GM12878 (cell line): ENCODE data around the gene SPAG7. TPM values are rescaled to one million over a fixed set of nuclear protein-coding genes. Genes with fewer than 3 reads are reported as not detected.

ENCODE experiments used
- ATAC-seq: fragments of 200-7000 bp; cut with Tn5 transposase; 3 replicates; pipeline ENCODE4 v1.9.1; 2020; ENCODE audit warnings: mild to moderate bottlenecking, moderate library complexity
- BruUV-seq: library from RNA; stranded (reverse); fragments of 400-500 nt; replicated peaks from 2 replicates; lab custom pipeline; 2021; lab: Mats Ljungman, UMichigan
- CTCF ChIA-PET: fragments of 300-600 bp; sonication (Branson Sonifier 250); formaldehyde crosslinking; extraction: SDS; loops from one replicate; lab custom pipeline; 2021; ENCODE audit warnings: inconsistent platforms; lab: Yijun Ruan, JAX
- POLR2A ChIA-PET: fragments of 350-600 bp; formaldehyde crosslinking; extraction: SDS; loops from one replicate; lab custom pipeline; 2021; ENCODE audit warnings: inconsistent platforms; lab: Charles Lee
- RAD21 ChIA-PET: fragments of 300-600 bp; sonication (Branson Sonifier 250); formaldehyde crosslinking; loops from one replicate; lab custom pipeline; 2023; ENCODE audit warnings: antibody characterized with exemption; ENCODE audit not compliant: unreplicated experiment; lab: Charles Lee
- SMC1A ChIA-PET: fragments of 300-600 bp; sonication (Branson Sonifier 250); formaldehyde crosslinking; loops from one replicate; lab custom pipeline; 2023; ENCODE audit not compliant: unreplicated experiment, uncharacterized antibody; lab: Charles Lee
- DNase-seq: peaks from one replicate; pipeline ENCODE4 v3.0.0-alpha.2; 2011; ENCODE audit warnings: low read depth, low spot score
- FAIRE-seq: peaks from 3 replicates; lab custom pipeline; 2011; peaks lifted over from hg19 to GRCh38; lab: Jason Lieb, UNC
- H2AFZ ChIP-seq: 2 replicates; pipeline ENCODE4 v1.6.0; 2011; ENCODE audit warnings: low read depth, low read length, control low read depth; ENCODE audit not compliant: control insufficient read depth
- H3K27ac ChIP-seq: 2 replicates; pipeline ENCODE4 v1.5.1; 2011; ENCODE audit warnings: control low read depth; ENCODE audit not compliant: control insufficient read depth, insufficient read depth
- H3K27me3 ChIP-seq, 2 experiments: replicated peaks in 1 of 2; 2 replicates each; pipeline versions ENCODE4 v1.6.0 to v1.6.1; 2011; ENCODE audit warnings: low read length in 1 of 2; ENCODE audit not compliant: control insufficient read depth in 2 of 2, insufficient read depth in 2 of 2
- H3K36me3 ChIP-seq, 2 experiments: 2 replicates each; pipeline ENCODE4 v1.5.1; 2011; ENCODE audit warnings: low read length in 1 of 2; ENCODE audit not compliant: control insufficient read depth in 2 of 2, insufficient read depth in 2 of 2
- H3K4me1 ChIP-seq: 2 replicates; pipeline ENCODE4 v1.6.1; 2011; ENCODE audit warnings: mild to moderate bottlenecking, low read length, moderate library complexity, mixed read lengths; ENCODE audit not compliant: control insufficient read depth, insufficient read depth
- H3K4me2 ChIP-seq: 2 replicates; pipeline ENCODE4 v1.6.0; 2011; ENCODE audit warnings: control low read depth; ENCODE audit not compliant: control insufficient read depth, insufficient read depth
- H3K4me3 ChIP-seq: fragments of 200-600 bp; sonication (generic); 2 replicates; pipeline ENCODE4 v1.5.1; 2016
- H3K79me2 ChIP-seq: 2 replicates; pipeline ENCODE4 v1.6.0; 2011; ENCODE audit warnings: low read length; ENCODE audit not compliant: control insufficient read depth, insufficient read depth
- H3K9ac ChIP-seq: 2 replicates; pipeline ENCODE4 v1.8.0; 2011; ENCODE audit warnings: low read length, control low read depth, mixed read lengths; ENCODE audit not compliant: control insufficient read depth, insufficient read depth
- H3K9me3 ChIP-seq: replicated peaks from 3 replicates; pipeline ENCODE4 v1.5.1; 2011; ENCODE audit warnings: mild to moderate bottlenecking, low read length; ENCODE audit not compliant: control insufficient read depth, insufficient read depth
- H4K20me1 ChIP-seq: 2 replicates; pipeline ENCODE4 v1.6.0; 2011; ENCODE audit not compliant: control insufficient read depth, insufficient read depth
- CEBPB ChIP-seq, 2 experiments: fragments of 150-350 bp in 1 of 2; IDR thresholded peaks; 2 replicates each; pipeline ENCODE4 v1.6.1; 2012 to 2014; ENCODE audit warnings: low read depth in 2 of 2, low read length in 2 of 2, borderline replicate concordance in 1 of 2, inconsistent platforms in 1 of 2
- CREM ChIP-seq: IDR thresholded peaks from 2 replicates; pipeline ENCODE4 v1.6.1; 2014; ENCODE audit warnings: antibody characterized with exemption, low read depth
- EGR1 ChIP-seq, 2 experiments: IDR thresholded peaks; 1 replicate in 1 of 2; 2 replicates in 1 of 2; pipeline ENCODE4 v1.6.1; 2011 to 2012; ENCODE audit warnings: low read depth in 2 of 2, low read length in 2 of 2, borderline replicate concordance in 1 of 2, mild to moderate bottlenecking in 1 of 2, moderate library complexity in 1 of 2
- GABPA ChIP-seq: IDR thresholded peaks from 2 replicates; pipeline ENCODE4 v1.6.1; 2014; ENCODE audit warnings: antibody characterized with exemption, low read depth, mild to moderate bottlenecking, inconsistent platforms
- HDAC2 ChIP-seq: fragments of 200-600 bp; sonication (generic); IDR thresholded peaks from 2 replicates; pipeline ENCODE4 v1.6.1; 2017
- HDGF ChIP-seq: fragments of 450-650 bp; IDR thresholded peaks from 2 replicates; pipeline ENCODE4 v1.6.1; 2016; ENCODE audit warnings: antibody characterized with exemption
- JUND ChIP-seq: IDR thresholded peaks from 2 replicates; pipeline ENCODE4 v1.6.1; 2012; ENCODE audit warnings: low read depth, mild to moderate bottlenecking, low read length, improper control_type of control experiment, moderate library complexity
- NFIC ChIP-seq: IDR thresholded peaks from 2 replicates; pipeline ENCODE4 v1.6.1; 2012; ENCODE audit warnings: low read depth, mild to moderate bottlenecking, inconsistent platforms, low read length, moderate library complexity
- NRF1 ChIP-seq: conservative IDR thresholded peaks from 2 replicates; pipeline ENCODE4 v1.6.1; 2011; ENCODE audit warnings: mild to moderate bottlenecking, low read depth, low read length, improper control_type of control experiment
- PAX5 ChIP-seq: IDR thresholded peaks from 2 replicates; pipeline ENCODE4 v1.6.1; 2011; ENCODE audit warnings: low read depth, low read length, borderline replicate concordance
- POLR2AphosphoS2 ChIP-seq: IDR thresholded peaks from 2 replicates; pipeline ENCODE4 v1.6.1; 2011; ENCODE audit warnings: low read depth, mild to moderate bottlenecking, low read length, improper control_type of control experiment, moderate library complexity
- POLR2AphosphoS5 ChIP-seq: IDR thresholded peaks from 2 replicates; pipeline ENCODE4 v1.6.1; 2011; ENCODE audit warnings: mild to moderate bottlenecking, low read length, inconsistent platforms
- POU2F2 ChIP-seq: IDR thresholded peaks from 3 replicates; pipeline ENCODE4 v1.6.1; 2011; ENCODE audit warnings: low read depth, mild to moderate bottlenecking, low read length, borderline replicate concordance
- RBBP5 ChIP-seq: fragments of 200-600 bp; sonication (generic); conservative IDR thresholded peaks from 2 replicates; pipeline ENCODE4 v1.6.1; 2016
- RUNX3 ChIP-seq: IDR thresholded peaks from 2 replicates; pipeline ENCODE4 v1.6.1; 2012; ENCODE audit warnings: low read length, inconsistent platforms
- SMAD5 ChIP-seq: IDR thresholded peaks from 2 replicates; pipeline ENCODE4 v1.6.1; 2016; ENCODE audit warnings: antibody characterized with exemption, low read depth
- SMARCA5 ChIP-seq: fragments of 450-650 bp; IDR thresholded peaks from 2 replicates; pipeline ENCODE4 v1.6.1; 2017; ENCODE audit warnings: mild to moderate bottlenecking
- TARDBP ChIP-seq: IDR thresholded peaks from 2 replicates; pipeline ENCODE4 v1.6.1; 2016; ENCODE audit warnings: borderline replicate concordance
- WGBS: methylation state at CpG from one replicate; pipeline ENCODE4 v1.1.6; 2016; ENCODE audit warnings: low lambda C conversion rate; ENCODE audit not compliant: insufficient replicate concordance, insufficient coverage; ENCODE audit errors: missing lambda C conversion rate; 5-methylcytosine and 5-hydroxymethylcytosine counted together
- in situ Hi-C: fragments of 300-500 bp; cut with MboI; formaldehyde crosslinking; loops from 9 replicates; pipeline ENCODE4 v1.14.3; 2018; ENCODE audit warnings: mixed read lengths
- intact Hi-C: fragments of 100-400 bp; cut with micrococcal nuclease; formaldehyde crosslinking; loops from one replicate; pipeline ENCODE4 v1.14.2; 2022; ENCODE audit not compliant: unreplicated experiment
- polyA plus RNA-seq, 11 experiments: library from polyadenylated mRNA; depleted of rRNA in 4 of 11; unstranded in 6 of 11; stranded (reverse) in 5 of 11; fragments of >200 nt; fragmentation: Nextera tagmentation in 4 of 11; fragmentation: Illumina TruSeq in 1 of 11; extraction: Ambion mirVana in 4 of 11; extraction: Trizol in 1 of 11; gene quantifications; 1 replicate in 1 of 11; 2 replicates in 10 of 11; pipeline versions ENCODE4 v1.2.1 to v1.2.3, GENCODE V29; 2011 to 2016; ENCODE audit warnings: inconsistent platforms in 2 of 11, missing spikeins in 2 of 11, low read depth in 1 of 11
- total RNA-seq, 4 experiments: library from RNA; depleted of rRNA in 3 of 4; stranded (reverse); fragments of >200 nt in 3 of 4; fragmentation: Illumina TruSeq in 1 of 4; extraction: Trizol in 1 of 4; gene quantifications; 2 replicates each; pipeline versions ENCODE4 v1.2.1 to v1.2.3, GENCODE V29; 2013 to 2021
- TF ChIP-seq, protein P1 (sequence below): fragments of 450-650 bp; formaldehyde crosslinking; IDR thresholded peaks from 2 replicates; pipeline ENCODE4 v1.4.0; 2022; ENCODE audit warnings: mild to moderate bottlenecking, moderate library complexity
- TF ChIP-seq, protein P2 (sequence below): fragments of 450-650 bp; IDR thresholded peaks from 2 replicates; pipeline ENCODE4 v1.6.1; 2017; ENCODE audit warnings: mild to moderate bottlenecking

The SPAG7 gene
- total and polyA plus RNA-seq, 10 of the 15 experiments (the other 5 are each of a cell fraction or from before 2014, with no cell fraction given): 7.9 to 146 (median 88.7) TPM

- FAIRE-seq (no peak), ATAC-seq (peak; percentile 41), DNase-seq (peak; percentile 69)
- Histone ChIP-seq H3K4me3 (peak within 1 kb of the TSS; percentile 96), H3K36me3 (peaks cover 10 to 12% of the 10 kb centered on the region in 2 experiments), H4K20me1 (peaks cover 5% of the 10 kb centered on the region), H3K4me1 (peaks cover 38% of the 10 kb centered on the region), H3K79me2 (peaks cover 63% of the 10 kb centered on the region), H3K9me3 (no peaks in the 10 kb centered on the region), H3K27ac (peak within 1 kb of the TSS; percentile 100), H3K4me2 (peak within 1 kb of the TSS; percentile 80), H3K9ac (peak within 1 kb of the TSS; percentile 100), H2AFZ (peak within 1 kb of the TSS; percentile 63), H3K27me3 (no peaks in the 10 kb centered on the region)
- CTCF ChIA-PET: interaction anchor here (1.0 to 3.3 kb wide), 4 partner anchors 18 to 69 kb away, joined by 3 to 13 read pairs (median 8); partner anchors contain the start of gene SPAG7
- BruUV-seq: no TSS peak
- RAD21 ChIA-PET: interaction anchor here (0.9 to 9.8 kb wide), 6 partner anchors 9 to 244 kb away, joined by 3 to 73 read pairs (median 4); partner anchors contain the start of genes CAMTA2, CHRNE, RNF167 and SLC25A11
- POLR2A ChIA-PET: interaction anchor here (0.9 to 17.5 kb wide), 5 partner anchors 9 to 80 kb away, joined by 3 to 272 read pairs (median 6); partner anchors contain the start of genes RNF167, SLC25A11 and SPAG7
- in situ Hi-C loops (no loop called here), intact Hi-C loops (loop anchor here (2.0 kb wide), 1 partner anchor 48 kb away; the partner anchor contains the start of genes INCA1 and KIF1C)
- SMC1A ChIA-PET: interaction anchor here (0.9 to 7.1 kb wide), 3 partner anchors 19 to 114 kb away, joined by 3 to 50 read pairs (median 3); partner anchors contain the start of gene SPAG7
- WGBS: under 1% methylated on average over 47 of the region's 59 CpGs
- TF ChIP-seq TARDBP (no peak), GABPA (no peak), RUNX3 (no peak), NFIC (no peak), SMAD5 (peak; percentile 97), HDGF (no peak), POU2F2 (no peak), HDAC2 (no peak), SMARCA5 (peak; percentile 59; the same call in 1 of the 2 replicates), CEBPB (IDR thresholded peaks at IDR 0.05; ENCODE audit: borderline replicate concordance in 1 of 2, low read depth in 2 of 2, low read length in 2 of 2) (0 out of 4 replicates have a peak, but pooled peaks of 1 of the 2 experiments have one; percentile 24), RBBP5 (0 out of 2 replicates have a peak, but pooled peaks have one; percentile 6), NRF1 (no peak), EGR1 (IDR thresholded peaks at IDR 0.05; ENCODE audit: borderline replicate concordance in 1 of 2, low read depth in 2 of 2, low read length in 2 of 2) (peak in 1 of 2 experiments; percentile 63; a peak in 1 of 3 replicates), CREM (no peak; the same call in 1 of the 2 replicates), JUND (no peak), POLR2AphosphoS5 (peak; percentile 86), PAX5 (no peak), POLR2AphosphoS2 (peak; percentile 92)
- TF ChIP-seq, protein P1, sequence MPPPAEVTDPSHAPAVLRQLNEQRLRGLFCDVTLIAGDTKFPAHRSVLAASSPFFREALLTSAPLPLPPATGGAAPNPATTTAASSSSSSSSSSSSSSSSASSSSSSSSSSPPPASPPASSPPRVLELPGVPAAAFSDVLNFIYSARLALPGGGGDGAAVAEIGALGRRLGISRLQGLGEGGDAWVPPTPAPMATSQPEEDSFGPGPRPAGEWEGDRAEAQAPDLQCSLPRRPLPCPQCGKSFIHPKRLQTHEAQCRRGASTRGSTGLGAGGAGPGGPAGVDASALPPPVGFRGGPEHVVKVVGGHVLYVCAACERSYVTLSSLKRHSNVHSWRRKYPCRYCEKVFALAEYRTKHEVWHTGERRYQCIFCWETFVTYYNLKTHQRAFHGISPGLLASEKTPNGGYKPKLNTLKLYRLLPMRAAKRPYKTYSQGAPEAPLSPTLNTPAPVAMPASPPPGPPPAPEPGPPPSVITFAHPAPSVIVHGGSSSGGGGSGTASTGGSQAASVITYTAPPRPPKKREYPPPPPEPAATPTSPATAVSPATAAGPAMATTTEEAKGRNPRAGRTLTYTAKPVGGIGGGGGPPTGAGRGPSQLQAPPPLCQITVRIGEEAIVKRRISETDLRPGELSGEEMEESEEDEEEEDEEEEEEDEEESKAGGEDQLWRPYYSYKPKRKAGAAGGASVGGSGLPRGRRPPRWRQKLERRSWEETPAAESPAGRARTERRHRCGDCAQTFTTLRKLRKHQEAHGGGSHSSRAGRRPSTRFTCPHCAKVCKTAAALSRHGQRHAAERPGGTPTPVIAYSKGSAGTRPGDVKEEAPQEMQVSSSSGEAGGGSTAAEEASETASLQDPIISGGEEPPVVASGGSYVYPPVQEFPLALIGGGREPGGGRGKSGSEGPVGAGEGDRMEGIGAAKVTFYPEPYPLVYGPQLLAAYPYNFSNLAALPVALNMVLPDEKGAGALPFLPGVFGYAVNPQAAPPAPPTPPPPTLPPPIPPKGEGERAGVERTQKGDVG (CRISPR knock-in tag): no peak
- TF ChIP-seq, protein P2, sequence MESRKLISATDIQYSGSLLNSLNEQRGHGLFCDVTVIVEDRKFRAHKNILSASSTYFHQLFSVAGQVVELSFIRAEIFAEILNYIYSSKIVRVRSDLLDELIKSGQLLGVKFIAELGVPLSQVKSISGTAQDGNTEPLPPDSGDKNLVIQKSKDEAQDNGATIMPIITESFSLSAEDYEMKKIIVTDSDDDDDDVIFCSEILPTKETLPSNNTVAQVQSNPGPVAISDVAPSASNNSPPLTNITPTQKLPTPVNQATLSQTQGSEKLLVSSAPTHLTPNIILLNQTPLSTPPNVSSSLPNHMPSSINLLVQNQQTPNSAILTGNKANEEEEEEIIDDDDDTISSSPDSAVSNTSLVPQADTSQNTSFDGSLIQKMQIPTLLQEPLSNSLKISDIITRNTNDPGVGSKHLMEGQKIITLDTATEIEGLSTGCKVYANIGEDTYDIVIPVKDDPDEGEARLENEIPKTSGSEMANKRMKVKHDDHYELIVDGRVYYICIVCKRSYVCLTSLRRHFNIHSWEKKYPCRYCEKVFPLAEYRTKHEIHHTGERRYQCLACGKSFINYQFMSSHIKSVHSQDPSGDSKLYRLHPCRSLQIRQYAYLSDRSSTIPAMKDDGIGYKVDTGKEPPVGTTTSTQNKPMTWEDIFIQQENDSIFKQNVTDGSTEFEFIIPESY: no peak
Measured at GRCh38 chr17:4948166-4948930, 19.3 kb downstream of the SPAG7 start, which contains the start of gene PFN1. Gene PFN1, minus strand, starts transcription at chr17:4948530. Its CDS starts 136 bp downstream, at chr17:4948394.
